Nephron progenitor cell (in vitro differentiated cells): ENCODE data around the gene ISG20.

Experiments
- DNase-seq: peaks from one replicate; pipeline ENCODE4 v3.0.0; 2021
- H3K27ac Mint-ChIP-seq: 2 replicates; pipeline ENCODE4 v1.8.0; 2021; ENCODE audit warnings: mild to moderate bottlenecking, moderate library complexity, mixed read lengths
- H3K27me3 Mint-ChIP-seq: 2 replicates; pipeline ENCODE4 v1.8.0; 2021; ENCODE audit warnings: mild to moderate bottlenecking, low read depth, mixed read lengths; ENCODE audit not compliant: poor library complexity
- H3K36me3 Mint-ChIP-seq: 2 replicates; pipeline ENCODE4 v1.8.0; 2021; ENCODE audit warnings: low read depth, mixed read lengths
- H3K4me1 Mint-ChIP-seq: 2 replicates; pipeline ENCODE4 v1.8.0; 2021; ENCODE audit warnings: mixed read lengths
- H3K4me3 Mint-ChIP-seq: 2 replicates; pipeline ENCODE4 v1.8.0; 2021; ENCODE audit warnings: mild to moderate bottlenecking, moderate library complexity, mixed read lengths
- H3K9me3 Mint-ChIP-seq: 2 replicates; pipeline ENCODE4 v1.8.0; 2021; ENCODE audit warnings: mild to moderate bottlenecking, moderate library complexity, mixed read lengths
- CTCF ChIP-seq: fragments of 200-600 bp; sonication (generic); IDR thresholded peaks from 2 replicates; pipeline ENCODE4 v1.5.0; 2021; ENCODE audit warnings: antibody characterized with exemption

ISG20 gene

GRCh38 chr15:88610701-88611231 is 28.1 kb upstream of the ISG20 start:
- Mint-ChIP-seq H3K9me3 (peaks cover 3% of the 10 kb centered on the region), H3K36me3 (no peaks in the 10 kb centered on the region), H3K27ac (no peak overlapping the region), H3K27me3 (peaks cover 85% of the 10 kb centered on the region), H3K4me1 (peaks cover 32% of the 10 kb centered on the region), H3K4me3 (no peak overlapping the region)
- DNase-seq: no peak
- TF ChIP-seq CTCF: no peak

- peaks cover 26% of the 10 kb centered on the region for H3K4me1 Mint-ChIP-seq
- TF ChIP-seq CTCF: no peak
Measured at GRCh38 chr15:88612186-88612796, 26.5 kb upstream of the ISG20 start.

GRCh38 chr15:88613074-88613944 is 25.5 kb upstream of the ISG20 start:
- H3K27me3 Mint-ChIP-seq: peaks cover 63% of the 10 kb centered on the region
- no peak overlapping the region for H3K27ac Mint-ChIP-seq
- H3K4me1 Mint-ChIP-seq: peaks cover 35% of the 10 kb centered on the region

More at GRCh38 chr15:88612186-88612796, 26.5 kb upstream of the ISG20 start:
- no peak overlapping the region for H3K27ac Mint-ChIP-seq
- H3K4me3 Mint-ChIP-seq: no peak overlapping the region
- H3K9me3 Mint-ChIP-seq: no peaks in the 10 kb centered on the region
- peaks cover 73% of the 10 kb centered on the region for H3K27me3 Mint-ChIP-seq
- DNase-seq: no peak
- H3K36me3 Mint-ChIP-seq: no peaks in the 10 kb centered on the region

GRCh38 chr15:88615303-88616107 is 23.3 kb upstream of the ISG20 start:
- no peaks in the 10 kb centered on the region for H3K36me3 Mint-ChIP-seq
- H3K27ac Mint-ChIP-seq: no peak overlapping the region
- H3K27me3 Mint-ChIP-seq: peaks cover 45% of the 10 kb centered on the region
- H3K9me3 Mint-ChIP-seq: no peaks in the 10 kb centered on the region
- DNase-seq: no peak
- peaks cover 29% of the 10 kb centered on the region for H3K4me1 Mint-ChIP-seq
- no peak overlapping the region for H3K4me3 Mint-ChIP-seq
- no peak for TF ChIP-seq CTCF

More at GRCh38 chr15:88613074-88613944, 25.5 kb upstream of the ISG20 start:
- TF ChIP-seq CTCF: no peak
- Mint-ChIP-seq H3K9me3 (no peaks in the 10 kb centered on the region), H3K36me3 (no peaks in the 10 kb centered on the region), H3K4me3 (no peak overlapping the region)
- no peak for DNase-seq

- Mint-ChIP-seq H3K36me3 (no peaks in the 10 kb centered on the region), H3K27ac (no peak overlapping the region), H3K4me3 (no peak overlapping the region), H3K27me3 (peaks cover 38% of the 10 kb centered on the region), H3K9me3 (no peaks in the 10 kb centered on the region), H3K4me1 (peaks cover 29% of the 10 kb centered on the region)
- DNase-seq: no peak
- no peak for TF ChIP-seq CTCF
Measured at GRCh38 chr15:88616240-88616639, 22.6 kb upstream of the ISG20 start.
